ENCODE data around the gene LBX1.

LBX1 gene

GRCh38 chr10:101233443-101233842 lies 4.2 kb upstream of the LBX1 start:
- POLR2A ChIA-PET = no interaction called here
- no peak for DNase-seq (ENCODE audit: extremely low spot score)
- CTCF ChIA-PET = no interaction called here
- no peak for TF ChIP-seq CTCF (IDR thresholded peaks at IDR 0.05; ENCODE audit: control extremely low read depth, extremely low read depth, low read depth, missing control alignments)

- ChIA-PET CTCF (interaction anchor here (1.7 kb wide), 1 partner anchor 9 kb away, joined by 5 read pairs; no protein-coding TSS in a partner anchor), POLR2A (interaction anchor here (0.7 kb wide), 1 partner anchor 554 kb away, joined by 3 read pairs; no protein-coding TSS in a partner anchor)
- TF ChIP-seq CTCF (IDR thresholded peaks at IDR 0.05; ENCODE audit: control extremely low read depth, extremely low read depth, low read depth, missing control alignments) = no peak
- no peak for DNase-seq (ENCODE audit: extremely low spot score)
Measured at GRCh38 chr10:101231912-101232689, 2.8 kb upstream of the LBX1 start.

- no peak for TF ChIP-seq CTCF (IDR thresholded peaks at IDR 0.05; ENCODE audit: control extremely low read depth, extremely low read depth, low read depth, missing control alignments)
- ChIA-PET CTCF (interaction anchor here (1.6 to 1.7 kb wide), 2 partner anchors 10 to 62 kb away, joined by 3 to 5 read pairs; no protein-coding TSS in a partner anchor), POLR2A (no interaction called here)
- DNase-seq (ENCODE audit: extremely low spot score) = no peak
Measured at GRCh38 chr10:101231092-101231491, 1.8 kb upstream of the LBX1 start.

GRCh38 chr10:101230183-101230917 lies 1.1 kb upstream of the LBX1 start:
- ChIA-PET CTCF (interaction anchor here (1.6 to 2.0 kb wide), 3 partner anchors 8 to 62 kb away, joined by 3 to 5 read pairs (median 5); no protein-coding TSS in a partner anchor), POLR2A (no interaction called here)
- TF ChIP-seq CTCF (IDR thresholded peaks at IDR 0.05; ENCODE audit: control extremely low read depth, extremely low read depth, low read depth, missing control alignments) = no peak
- no peak for DNase-seq (ENCODE audit: extremely low spot score)

- no peak for DNase-seq (ENCODE audit: extremely low spot score)
- no peak for TF ChIP-seq CTCF (IDR thresholded peaks at IDR 0.05; ENCODE audit: control extremely low read depth, extremely low read depth, low read depth, missing control alignments)
- ChIA-PET POLR2A (no interaction called here), CTCF (interaction anchor here (1.1 to 2.0 kb wide), 2 partner anchors 10 to 13 kb away, joined by 3 to 5 read pairs; no protein-coding TSS in a partner anchor)
Measured at GRCh38 chr10:101228966-101229265, 347 bp downstream of the LBX1 start.

- no peak for DNase-seq (ENCODE audit: extremely low spot score)
- POLR2A ChIA-PET = no interaction called here
- CTCF ChIA-PET = interaction anchor here (1.1 to 3.7 kb wide), 3 partner anchors 10 to 342 kb away, joined by 4 to 15 read pairs (median 5); no protein-coding TSS in a partner anchor
- TF ChIP-seq CTCF (IDR thresholded peaks at IDR 0.05; ENCODE audit: control extremely low read depth, extremely low read depth, low read depth, missing control alignments) = no peak
Measured at GRCh38 chr10:101228153-101228965, 904 bp downstream of the LBX1 start.

All from GM10248 (cell line).